Body of pancreas (tissue), 4 donors: Measurements from ENCODE around the gene INSYN2B. TPM values are rescaled to one million over a fixed set of nuclear protein-coding genes. Genes with fewer than 3 reads are reported as not detected.

Experiments
- ATAC-seq: fragments of 150-250 bp; one replicate; pipeline ENCODE4 v1.9.1; 2016
- DNase-seq, 4 donors: peaks; one replicate each; pipeline ENCODE4 v3.0.0-alpha.2; 2019
- H3K27ac ChIP-seq, 4 donors: fragments of 200-600 bp; sonication (generic); 1 replicate in 3 of 4; 2 replicates in 1 of 4; pipeline versions ENCODE4 v1.5.1 to v1.6.1; 2016 to 2019; ENCODE audit warnings: mild to moderate bottlenecking in 1 of 4, mixed read lengths in 1 of 4, moderate library complexity in 1 of 4
- H3K27me3 ChIP-seq, 2 donors: fragments of 200-600 bp; sonication (generic); one replicate each; pipeline ENCODE4 v1.6.0; 2016; ENCODE audit warnings: mild to moderate bottlenecking in 1 of 2
- H3K36me3 ChIP-seq, 2 donors: fragments of 200-600 bp; sonication (generic); replicated peaks in 1 of 2; 2 replicates each; pipeline ENCODE4 v1.5.1; 2016; ENCODE audit warnings: low read depth in 2 of 2; ENCODE audit not compliant: insufficient read depth in 1 of 2
- H3K4me1 ChIP-seq: fragments of 200-600 bp; sonication (generic); one replicate; pipeline ENCODE4 v1.6.0; 2016
- H3K4me3 ChIP-seq, 2 donors: fragments of 200-600 bp; sonication (generic); 1 replicate in 1 of 2; 2 replicates in 1 of 2; pipeline ENCODE4 v1.5.1; 2016 to 2019
- H3K9me3 ChIP-seq, 3 donors: fragments of 200-600 bp; sonication (generic); 1 replicate in 2 of 3; 2 replicates in 1 of 3; pipeline ENCODE4 v1.5.1; 2016
- CTCF ChIP-seq, 7 experiments: fragments of 450-650 bp in 4 of 7; fragments of 200-600 bp in 3 of 7; sonication (generic) in 3 of 7; IDR thresholded peaks; one replicate each; pipeline ENCODE4 v1.5.1; 2016 to 2019; ENCODE audit warnings: antibody characterized with exemption in 7 of 7
- POLR2A ChIP-seq, 3 donors: fragments of 450-650 bp; IDR thresholded peaks; one replicate each; pipeline ENCODE4 v1.6.1; 2016; ENCODE audit warnings: antibody characterized with exemption in 3 of 3, mild to moderate bottlenecking in 2 of 3
- WGBS, 2 donors: methylation state at CpG; one replicate each; pipeline ENCODE4 v1.1.5; 2017; 5-methylcytosine and 5-hydroxymethylcytosine counted together
- intact Hi-C: fragments of 100-400 bp; cut with DNase I; formaldehyde crosslinking; loops from one replicate; pipeline ENCODE4 v1.15.1; 2023
- total RNA-seq, 2 donors: library from RNA; depleted of rRNA; stranded (reverse); fragments of >200 nt; gene quantifications; one replicate each; pipeline ENCODE4 v1.1.0, GENCODE V29; 2016

The INSYN2B gene
- total RNA-seq: not detected

DNA sequence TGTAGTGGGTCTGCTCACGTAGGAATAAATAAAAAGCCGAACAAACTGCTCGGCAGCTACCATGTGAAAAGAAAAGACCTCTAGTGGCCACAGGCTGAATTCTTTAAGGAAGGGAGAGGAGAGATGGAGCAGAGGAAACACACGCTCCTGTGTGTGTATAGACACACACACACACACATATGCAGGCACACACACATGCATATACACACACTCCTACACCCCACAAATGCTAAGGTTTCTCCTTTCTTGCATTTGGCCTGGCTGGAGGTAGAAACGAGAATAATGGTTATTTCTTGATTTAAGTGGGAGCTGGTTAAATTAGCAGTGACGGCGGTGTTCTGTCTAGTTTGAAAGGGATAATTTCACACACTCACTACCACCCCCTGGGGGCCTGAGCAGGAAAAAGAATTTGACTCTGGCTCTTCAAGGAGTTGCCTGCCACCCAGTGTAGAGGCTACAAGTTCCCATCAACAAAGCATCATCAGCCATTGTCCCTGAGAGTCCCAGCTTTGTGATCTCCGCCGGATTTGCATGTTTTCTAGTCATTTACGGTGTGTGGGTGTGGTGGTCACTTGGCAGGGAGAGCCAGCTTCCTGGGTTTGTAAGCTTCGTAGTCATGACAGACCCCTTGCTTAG lies at the start of gene INSYN2B:
TSS of gene INSYN2B (minus strand) at position 78 of the 636 bp plus-strand sequence. CDS start 96,597 bp downstream, outside the sequence.
- H3K27ac ChIP-seq: no peak within 1 kb of the TSS
- intact Hi-C loops: loop anchor here (10.0 kb wide), 1 partner anchor 276 kb away; no protein-coding TSS in a partner anchor
- 11% methylated on average over 11 of the region's 11 CpGs for WGBS, 2 donors

GRCh38 chr5:170028124-170028523 lies 47.8 kb upstream of the INSYN2B start:
- DNase-seq (no peak), ATAC-seq (peak; percentile 33)
- Histone ChIP-seq H3K27ac (no peak overlapping the region), H3K4me3 (no peak overlapping the region), H3K27me3 (no peaks in the 10 kb centered on the region), H3K36me3 (no peaks in the 10 kb centered on the region), H3K4me1 (no peaks in the 10 kb centered on the region), H3K9me3 (no peaks in the 10 kb centered on the region)
- TF ChIP-seq POLR2A (IDR thresholded peaks at IDR 0.05): no peak
- intact Hi-C loops: no loop called here
- WGBS, 2 donors: 10 to 33% methylated on average over 2 of the region's 2 CpGs

More for the DNA sequence above, at the start of gene INSYN2B:
- Histone ChIP-seq H3K36me3 (no peaks in the 10 kb centered on the region), H3K4me1 (no peaks in the 10 kb centered on the region), H3K27me3 (no peaks in the 10 kb centered on the region), H3K4me3 (no peak within 1 kb of the TSS), H3K9me3 (no peaks in the 10 kb centered on the region)
- peak; percentile 83 for ATAC-seq
- DNase-seq: peak; percentile 52 to 74 (median 64)
- peak; percentile 40 to 70 (median 47) for TF ChIP-seq CTCF (IDR thresholded peaks at IDR 0.05)
- TF ChIP-seq POLR2A (IDR thresholded peaks at IDR 0.05): no peak

DNA sequence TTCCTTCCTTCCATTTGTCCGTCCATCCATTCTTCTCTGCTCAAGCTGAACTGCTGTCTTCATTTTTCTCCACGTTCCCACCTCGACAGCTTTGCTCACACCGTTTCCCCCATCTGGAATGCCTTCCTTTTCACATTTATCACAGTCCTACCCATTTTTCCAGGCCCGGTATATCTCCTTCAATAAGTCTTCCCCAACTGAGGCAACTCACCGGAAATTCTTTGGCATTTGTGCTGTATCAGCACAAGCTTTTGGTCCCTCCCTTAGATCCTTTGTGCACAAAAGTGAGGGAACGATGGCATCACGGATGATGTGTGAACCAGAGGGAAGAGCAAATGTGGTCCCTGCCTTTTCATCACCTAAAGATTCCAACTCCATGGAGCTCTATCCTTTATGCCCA lies 45.6 kb upstream of the INSYN2B start:
- H3K27ac ChIP-seq: no peak overlapping the region
- no peak for TF ChIP-seq POLR2A (IDR thresholded peaks at IDR 0.05)
- TF ChIP-seq CTCF (IDR thresholded peaks at IDR 0.05): no peak
- 60 to 74% methylated on average over 8 of the region's 8 CpGs for WGBS, 2 donors
- H3K4me3 ChIP-seq: no peak overlapping the region
- no peaks in the 10 kb centered on the region for H3K4me1 ChIP-seq
- intact Hi-C loops: no loop called here
- no peaks in the 10 kb centered on the region for H3K36me3 ChIP-seq
- ATAC-seq (no peak), DNase-seq (no peak)
- no peaks in the 10 kb centered on the region for H3K9me3 ChIP-seq
- H3K27me3 ChIP-seq: no peaks in the 10 kb centered on the region

DNA sequence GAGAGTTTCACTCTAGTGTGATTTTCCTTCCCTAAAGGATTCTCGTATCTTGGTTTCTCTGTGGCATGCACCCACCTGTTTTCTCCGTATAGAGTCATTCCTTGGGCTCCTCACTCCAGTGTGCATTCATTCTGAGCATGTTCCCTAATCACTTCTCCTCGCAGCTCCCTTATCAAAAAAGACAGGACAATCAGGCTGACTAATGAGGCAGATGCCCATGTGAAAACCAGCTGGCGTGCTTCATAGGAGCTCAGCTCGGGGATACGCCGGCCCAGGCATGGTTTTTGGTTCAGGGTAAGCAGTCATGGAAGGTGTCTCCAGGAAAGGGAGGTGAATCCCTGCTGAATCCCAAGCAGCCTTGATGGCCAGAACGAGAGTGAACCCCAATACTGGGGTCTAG lies 41.2 kb upstream of the INSYN2B start:
- ATAC-seq (no peak), DNase-seq (no peak)
- TF ChIP-seq CTCF (IDR thresholded peaks at IDR 0.05) (no peak), POLR2A (IDR thresholded peaks at IDR 0.05) (no peak)
- no peak overlapping the region for H3K27ac ChIP-seq
- 40 to 54% methylated on average over 8 of the region's 8 CpGs for whole genome bisulfite sequencing, 2 donors
- no peaks in the 10 kb centered on the region for H3K36me3 ChIP-seq
- no peaks in the 10 kb centered on the region for H3K27me3 ChIP-seq
- intact Hi-C loops: no loop called here
- no peak overlapping the region for H3K4me3 ChIP-seq
- no peaks in the 10 kb centered on the region for H3K9me3 ChIP-seq
- no peaks in the 10 kb centered on the region for H3K4me1 ChIP-seq

DNA sequence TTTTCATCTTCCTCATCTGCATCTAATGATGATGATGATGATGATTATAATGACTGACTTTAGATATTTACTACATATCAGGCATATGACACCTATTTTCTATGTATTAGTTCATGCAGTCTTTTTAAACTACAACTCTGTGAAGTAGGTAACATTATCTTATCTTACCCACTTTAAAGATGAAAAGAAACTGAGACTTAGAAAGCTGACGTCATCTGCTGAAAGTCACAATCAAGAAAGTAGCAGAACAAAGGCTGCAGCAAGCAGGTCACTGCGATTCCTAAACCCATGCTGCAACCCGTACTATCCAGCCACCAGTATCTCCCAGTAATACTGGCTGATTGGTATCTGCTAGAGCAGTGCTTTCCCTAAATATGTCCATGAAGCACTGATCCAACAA lies 40.1 kb upstream of the INSYN2B start:
- no peaks in the 10 kb centered on the region for H3K27me3 ChIP-seq
- ATAC-seq (no peak), DNase-seq (no peak)
- no peaks in the 10 kb centered on the region for H3K9me3 ChIP-seq
- 54 to 55% methylated on average over 3 of the region's 3 CpGs for WGBS, 2 donors
- H3K4me1 ChIP-seq: no peaks in the 10 kb centered on the region
- H3K27ac ChIP-seq: no peak overlapping the region
- intact Hi-C loops: no loop called here
- no peak for TF ChIP-seq CTCF (IDR thresholded peaks at IDR 0.05)
- no peak for TF ChIP-seq POLR2A (IDR thresholded peaks at IDR 0.05)
- no peaks in the 10 kb centered on the region for H3K36me3 ChIP-seq
- H3K4me3 ChIP-seq: no peak overlapping the region
